GM18870 (cell line): Measurements from ENCODE around the gene PKMYT1.

Experiments
- ATAC-seq: cut with Tn5 transposase; IDR thresholded peaks from one replicate; pipeline ENCODE4 v1.9.1; 2021; ENCODE audit warnings: moderate library complexity; ENCODE audit not compliant: unreplicated experiment

PKMYT1 gene

DNA sequence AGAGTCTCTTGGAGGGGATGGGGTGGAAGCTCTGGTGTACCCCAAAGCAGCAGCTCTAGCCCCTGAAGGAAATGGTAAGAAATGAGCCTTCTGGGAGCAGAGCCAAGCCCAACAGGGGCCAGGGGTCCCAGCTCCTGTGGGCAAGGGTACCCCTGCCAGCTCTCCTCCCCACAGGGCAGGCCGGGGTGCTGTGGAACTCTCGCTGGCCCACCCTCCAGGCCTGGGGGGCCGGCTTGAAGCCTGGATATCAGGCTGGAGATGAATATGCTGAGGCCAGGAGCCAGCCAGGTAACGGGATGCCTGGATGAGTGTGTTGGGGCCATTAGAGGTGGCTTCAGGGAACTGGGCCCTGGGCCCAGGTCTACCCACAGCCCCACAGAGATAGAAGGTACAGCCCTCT, 20.3 kb upstream of the PKMYT1 start:
- ATAC-seq = no peak

DNA sequence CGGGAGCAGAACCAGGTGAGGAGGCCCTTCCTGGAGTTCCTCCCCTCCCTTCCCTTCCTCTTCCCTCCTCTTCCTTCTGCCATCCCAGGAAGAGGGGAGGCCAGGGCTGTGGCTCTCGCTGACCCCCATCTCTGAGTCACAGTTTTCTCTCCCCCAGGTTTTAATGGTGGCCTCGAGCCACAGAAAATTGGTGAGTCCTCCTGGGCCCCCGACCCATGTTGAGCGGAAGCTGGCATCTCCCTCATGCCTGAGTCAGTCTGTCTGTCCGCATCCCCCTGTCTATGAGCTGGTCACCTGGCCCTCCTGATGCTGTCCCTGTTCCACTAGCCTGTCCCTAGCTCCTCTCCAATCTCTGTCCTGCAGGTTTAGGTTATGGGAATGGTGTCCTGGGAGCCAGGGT, 19.7 kb upstream of the PKMYT1 start:
- ATAC-seq = no peak

DNA sequence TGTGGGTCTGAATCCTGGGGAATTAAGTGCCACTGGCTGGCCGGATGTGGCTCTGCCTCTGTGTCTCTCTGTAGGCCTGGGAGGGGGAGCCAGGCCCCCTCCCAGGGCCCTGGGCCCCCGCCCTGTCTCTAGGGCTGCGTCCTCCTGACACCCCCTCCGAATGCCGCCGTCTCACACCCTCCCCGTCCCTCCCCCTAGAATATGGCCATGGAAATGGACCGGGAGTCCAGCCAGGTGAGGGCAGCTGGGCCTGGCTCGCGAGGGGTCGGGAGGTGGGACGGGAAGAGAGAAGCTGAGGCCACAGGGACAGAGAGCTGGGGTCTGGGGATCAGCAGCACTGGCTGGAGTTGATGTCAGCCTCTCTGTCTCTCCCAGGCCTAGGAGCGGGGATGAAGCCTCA, 16.1 kb upstream of the PKMYT1 start:
- no peak for ATAC-seq

DNA sequence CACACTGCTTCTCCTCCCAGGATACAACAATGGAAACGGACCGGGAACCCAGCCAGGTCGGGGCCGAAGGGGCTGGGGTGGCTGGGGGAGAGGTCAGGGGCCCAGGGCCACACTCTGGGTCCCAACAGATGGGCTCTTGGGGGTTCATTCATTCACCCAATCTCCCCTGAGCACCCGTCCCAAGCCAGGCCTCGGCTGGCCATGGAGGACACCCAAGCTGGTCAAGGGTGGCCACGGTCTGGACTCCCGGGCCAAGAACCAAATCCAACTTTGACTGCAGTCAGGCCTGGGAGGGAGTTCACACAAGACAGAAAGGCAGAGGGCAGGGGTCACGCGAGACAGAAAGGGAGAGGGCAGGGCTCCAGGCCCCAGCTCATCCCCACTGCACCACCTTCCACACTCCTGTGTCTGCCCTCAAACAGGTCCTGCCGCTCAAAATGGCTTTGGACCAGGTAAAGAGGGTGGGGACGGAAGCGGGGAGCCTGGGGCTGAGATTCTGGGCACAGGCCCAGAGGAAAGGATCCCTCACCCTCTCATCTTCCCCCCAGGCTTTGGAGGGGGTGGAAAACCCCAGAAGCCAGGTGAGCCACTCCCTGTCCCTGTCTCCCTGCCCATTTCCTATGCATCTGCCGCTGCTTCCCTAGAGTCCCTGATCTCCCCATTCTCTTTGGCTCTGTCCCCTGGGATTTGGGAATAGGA, 12.3 kb upstream of the PKMYT1 start:
- no peak for ATAC-seq

DNA sequence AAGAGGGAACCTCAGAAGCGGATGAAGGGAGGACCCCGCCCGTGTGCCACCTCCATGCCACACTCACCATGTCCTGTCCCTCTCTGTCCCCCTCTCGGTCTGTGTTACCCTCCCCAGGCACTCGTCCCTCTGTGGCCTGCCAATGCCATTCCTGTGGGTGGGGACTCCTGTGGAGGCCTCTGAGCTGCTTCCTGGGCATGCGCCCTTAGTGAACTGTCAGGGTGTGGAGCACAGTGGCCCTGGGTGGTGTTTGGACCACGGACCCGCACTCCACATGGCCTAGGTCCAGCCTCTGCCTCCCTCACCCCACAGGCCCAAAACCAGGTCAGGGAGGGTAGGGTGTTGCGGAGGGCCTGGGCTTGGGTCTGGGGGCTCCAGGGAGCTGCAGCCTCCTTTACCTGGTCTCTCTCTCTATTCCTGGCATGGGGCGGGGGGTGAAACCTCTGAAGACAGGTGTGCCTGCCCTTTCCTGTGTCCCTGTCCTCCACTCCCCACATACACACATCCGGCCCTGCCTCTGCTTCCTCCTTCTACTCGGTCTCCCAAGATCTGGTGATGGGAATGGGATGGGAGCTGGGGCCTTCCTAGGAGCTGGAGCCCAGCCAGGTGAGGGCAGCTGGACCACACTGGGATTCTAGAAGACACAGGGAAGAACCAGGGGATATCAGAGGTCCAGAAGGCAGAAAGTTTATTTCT, 11.5 kb upstream of the PKMYT1 start:
- no peak for ATAC-seq

DNA sequence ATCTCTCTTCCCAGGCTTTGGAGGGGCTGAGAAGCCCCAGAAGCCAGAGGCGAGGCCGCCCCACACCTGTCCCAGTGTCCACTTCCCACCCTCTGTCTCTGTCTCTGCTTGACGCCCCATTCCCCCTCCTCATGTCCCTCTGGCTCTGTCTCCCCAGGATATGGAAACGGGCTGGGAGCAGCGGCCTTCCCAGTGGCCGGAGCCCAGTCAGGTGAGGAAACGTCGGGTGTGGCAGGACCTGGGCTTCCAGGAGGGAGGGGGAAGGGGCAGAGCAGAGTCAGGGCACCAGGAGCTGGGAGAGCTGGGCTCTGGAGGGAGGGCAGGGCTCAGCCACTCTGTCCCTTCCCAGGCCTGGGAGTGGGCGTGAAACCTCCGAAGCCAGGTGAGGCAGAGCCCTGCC, 10.6 kb upstream of the PKMYT1 start:
- ATAC-seq = no peak

DNA sequence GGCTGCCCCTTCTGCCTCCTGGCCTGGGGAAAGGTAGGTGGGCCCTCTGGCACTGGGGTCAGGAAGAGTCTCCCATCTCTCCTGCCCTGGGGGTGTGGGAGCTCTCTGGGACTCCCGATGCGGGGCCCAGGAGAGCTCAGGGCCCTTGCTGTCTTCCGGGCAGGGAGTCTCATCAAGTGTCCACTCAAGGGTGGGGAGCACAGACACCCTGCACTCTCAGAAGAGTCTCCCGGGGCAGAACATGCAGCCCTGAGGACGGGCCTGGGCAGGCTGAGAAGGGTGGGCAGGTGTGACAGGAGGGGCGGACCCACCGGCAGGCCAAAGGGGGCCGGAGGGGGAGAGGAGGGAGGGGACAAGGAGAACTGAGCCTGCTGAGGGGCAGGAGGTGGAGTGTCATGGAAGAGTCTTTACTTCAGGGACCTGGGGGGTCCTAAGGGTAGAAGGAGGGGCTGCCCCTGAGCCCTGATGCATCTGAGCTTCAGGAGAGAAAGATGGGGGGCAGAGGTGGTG, 8.4 kb upstream of the PKMYT1 start:
- no peak for ATAC-seq

DNA sequence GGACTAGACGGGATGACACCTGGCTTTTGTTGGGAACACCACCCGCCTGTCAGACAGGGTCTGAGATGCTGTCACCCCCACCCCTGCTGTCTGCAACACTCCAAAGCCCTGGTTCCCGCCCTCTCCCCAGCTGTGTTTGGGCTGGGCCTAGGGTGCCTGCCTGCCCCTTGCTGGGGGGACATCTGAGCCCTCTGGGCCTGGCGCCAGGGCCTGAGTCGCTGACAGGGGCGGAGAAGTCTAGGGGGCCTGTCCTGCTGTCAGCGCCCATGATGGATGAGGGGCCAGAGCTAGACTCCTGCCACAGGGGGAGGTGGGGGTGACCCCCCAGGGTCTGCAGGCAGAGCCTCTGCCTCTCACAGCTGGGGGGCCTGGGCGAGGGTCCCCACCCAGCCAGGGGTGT, 7.6 kb upstream of the PKMYT1 start:
- no peak for ATAC-seq

DNA sequence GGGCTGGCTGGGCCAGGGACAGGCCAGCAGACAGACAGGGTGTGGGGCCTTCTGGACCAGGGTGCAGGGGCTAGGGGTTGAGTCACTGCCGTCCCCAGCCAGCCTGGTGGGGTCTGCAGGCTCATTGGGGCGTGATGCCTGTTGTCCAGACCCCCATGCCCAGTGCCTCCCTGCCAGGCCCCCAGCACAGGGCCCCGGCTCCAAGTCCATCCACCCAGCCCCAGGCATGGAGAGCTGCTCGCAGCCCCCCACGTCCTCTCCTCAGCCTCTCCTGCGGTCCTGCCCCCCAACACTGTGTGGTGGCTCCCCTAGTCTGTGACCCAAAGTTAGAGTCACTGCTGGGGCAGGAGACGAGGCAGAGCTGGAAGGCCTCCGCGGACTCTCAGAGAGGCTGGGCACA, 7.0 kb upstream of the PKMYT1 start:
- no peak for ATAC-seq

DNA sequence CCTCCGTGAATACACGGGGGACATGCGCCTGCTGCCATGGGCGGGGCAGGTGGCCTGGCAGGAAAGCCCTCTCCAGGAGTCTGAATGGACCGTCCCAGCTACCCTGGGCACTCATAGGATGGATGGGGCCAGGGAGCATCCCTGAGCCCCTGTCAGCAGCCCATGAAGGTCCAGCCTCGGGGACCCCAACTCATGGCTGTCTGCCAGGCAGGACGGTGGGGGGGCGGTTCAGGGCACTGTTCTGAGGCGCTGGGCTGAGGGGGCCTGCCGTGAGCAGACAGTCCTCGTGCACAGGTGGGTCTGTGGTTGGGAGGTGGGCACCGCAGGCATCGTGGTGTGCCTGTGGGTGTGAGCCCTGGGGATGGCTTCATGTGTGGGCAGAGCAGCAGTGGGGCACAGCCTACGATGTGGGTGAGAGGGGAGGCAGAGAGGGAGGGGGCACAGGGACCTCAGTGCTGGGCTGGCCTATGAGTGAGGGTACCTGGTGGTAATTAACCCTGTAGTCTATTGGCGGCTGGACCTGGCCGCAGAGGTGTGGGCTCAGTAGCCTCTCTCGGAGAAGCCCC, 6.5 kb upstream of the PKMYT1 start:
- no peak for ATAC-seq

DNA sequence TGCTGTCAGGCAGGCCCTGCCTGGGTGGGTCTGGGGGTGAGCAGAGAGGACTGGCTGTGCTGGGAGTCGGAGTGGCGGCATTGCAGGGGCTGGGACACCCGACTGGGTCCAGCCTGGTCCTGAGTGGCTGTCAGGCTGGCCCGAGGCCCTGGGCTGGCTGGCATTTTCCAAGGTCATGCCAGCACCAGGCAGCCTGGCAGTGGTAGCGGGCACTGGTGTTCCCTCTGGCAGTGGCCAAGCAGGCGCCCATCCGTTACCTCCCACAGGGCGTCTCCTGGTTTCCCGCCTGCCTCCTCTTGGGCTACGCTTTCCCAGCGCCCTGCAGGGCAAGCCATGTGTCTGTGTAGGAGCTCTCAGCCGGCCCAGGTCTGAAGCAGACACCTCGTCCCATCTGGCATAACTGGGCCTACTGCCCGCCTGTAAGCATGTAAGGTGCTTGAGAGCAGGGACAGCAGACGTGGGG, 5.7 kb upstream of the PKMYT1 start:
- ATAC-seq = no peak

DNA sequence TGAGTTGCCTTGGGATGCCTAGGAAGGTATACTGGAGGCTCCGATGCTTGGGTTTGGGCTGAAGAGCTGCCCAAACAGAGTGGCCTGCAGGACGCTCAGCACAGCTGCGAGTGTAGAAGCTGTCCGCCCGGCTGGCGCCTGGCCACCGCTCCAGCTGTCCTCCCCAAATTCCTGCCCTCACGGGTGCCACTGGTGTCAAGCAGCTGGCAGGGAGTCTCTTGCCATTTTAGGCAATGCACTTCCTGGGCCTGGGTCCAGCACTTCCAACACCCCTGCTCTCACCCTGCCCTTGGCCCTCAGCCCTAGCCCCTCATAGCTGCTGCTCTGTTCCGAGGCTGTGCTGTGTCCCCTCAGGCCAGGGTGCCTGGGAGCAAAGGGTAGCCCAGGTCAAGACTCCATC, 5.2 kb upstream of the PKMYT1 start:
- ATAC-seq = no peak

DNA sequence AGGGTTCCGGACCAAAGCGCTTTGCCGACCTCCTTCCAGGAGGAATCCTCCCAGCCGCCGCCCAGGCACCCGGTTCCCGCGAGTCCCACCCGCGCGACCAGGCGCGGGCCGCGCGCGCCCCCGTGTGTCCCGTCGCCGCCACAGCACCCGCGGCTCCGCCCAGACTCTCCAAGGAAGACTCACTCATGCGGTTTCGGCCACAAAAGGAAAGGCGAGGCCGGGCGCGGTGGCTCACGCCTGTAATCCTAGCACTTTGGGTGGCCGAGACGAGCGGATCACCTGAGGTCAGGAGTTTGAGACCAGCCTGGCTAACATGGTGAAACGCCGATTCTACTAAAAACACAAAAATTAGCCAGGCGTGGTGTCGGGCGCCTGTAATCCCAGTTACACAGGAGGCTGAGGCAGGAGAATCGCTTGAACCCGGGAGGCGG, 3.5 kb upstream of the PKMYT1 start:
- no peak for ATAC-seq

DNA sequence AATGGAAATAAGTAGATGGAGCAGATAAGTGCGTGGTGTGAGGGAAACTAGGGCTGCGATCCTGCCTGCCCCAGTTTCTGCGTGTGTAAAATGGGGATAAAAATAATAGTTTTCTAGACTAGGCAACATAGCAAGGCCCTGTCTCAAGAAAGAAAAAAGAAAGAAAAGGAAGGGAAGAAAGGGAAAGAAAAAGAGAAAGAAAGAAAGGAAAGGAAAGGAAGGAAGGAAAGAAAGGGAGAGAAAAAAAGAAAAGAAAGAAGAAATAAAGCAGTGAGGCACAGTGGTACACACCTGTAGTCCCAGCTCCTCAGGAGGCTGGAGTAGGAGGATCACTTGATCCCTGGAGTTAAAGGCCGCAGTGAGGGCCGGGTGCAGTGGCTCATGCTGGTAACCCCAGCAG, 2.2 kb upstream of the PKMYT1 start:
- ATAC-seq = no peak

DNA sequence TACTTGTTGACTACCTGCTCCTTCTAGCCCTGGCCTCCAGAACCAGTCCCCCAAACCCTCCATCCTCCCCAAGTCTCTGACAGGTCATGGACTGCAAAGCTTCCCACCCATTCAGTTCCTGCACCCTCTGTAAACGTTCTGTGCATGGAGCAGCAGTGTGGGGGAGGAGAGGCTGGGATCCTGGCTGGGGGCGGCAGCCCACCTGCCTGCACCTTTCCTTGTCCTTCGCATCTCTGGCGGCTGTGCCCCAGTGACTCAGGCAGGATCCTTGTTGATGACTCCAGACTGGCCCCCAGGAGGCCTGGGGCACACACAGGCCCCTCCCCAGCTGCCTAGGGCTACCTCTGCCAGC, 1.6 kb upstream of the PKMYT1 start:
- no peak for ATAC-seq

DNA sequence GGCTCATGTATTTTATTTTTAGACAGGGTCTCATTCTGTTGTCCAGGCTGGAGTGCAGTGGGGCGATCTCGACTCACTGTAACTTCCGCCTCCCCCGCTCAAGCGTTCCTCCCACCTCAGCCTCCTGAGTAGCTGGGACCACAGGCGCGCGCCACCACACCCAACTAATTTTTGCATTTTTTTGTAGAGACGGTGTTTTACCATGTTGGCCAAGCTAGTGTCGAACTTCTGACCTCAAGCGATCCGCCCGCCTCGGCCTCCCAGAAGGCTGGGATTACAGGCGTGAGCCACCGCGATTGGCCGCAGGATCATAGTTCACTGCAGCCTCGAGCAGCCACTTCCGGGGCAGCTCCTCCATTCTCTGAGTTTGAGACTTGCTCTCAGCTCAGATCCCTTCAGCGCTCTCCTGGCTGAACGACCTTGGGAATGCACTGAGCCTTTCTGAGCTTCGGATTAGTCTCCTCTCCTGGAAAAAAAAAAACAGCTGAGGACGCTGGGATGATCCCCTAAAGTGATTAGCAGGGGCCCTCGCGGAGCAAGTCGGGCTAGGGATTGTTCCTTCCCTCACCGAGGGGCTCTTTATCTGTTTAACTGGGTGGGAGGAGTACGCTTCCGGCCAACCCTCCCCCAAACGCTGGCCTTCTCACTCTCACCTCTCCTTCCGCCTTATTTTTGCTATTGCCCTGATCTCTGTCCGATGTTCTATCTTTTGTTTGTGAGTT, 1.1 kb upstream of the PKMYT1 start:
- no peak for ATAC-seq

DNA sequence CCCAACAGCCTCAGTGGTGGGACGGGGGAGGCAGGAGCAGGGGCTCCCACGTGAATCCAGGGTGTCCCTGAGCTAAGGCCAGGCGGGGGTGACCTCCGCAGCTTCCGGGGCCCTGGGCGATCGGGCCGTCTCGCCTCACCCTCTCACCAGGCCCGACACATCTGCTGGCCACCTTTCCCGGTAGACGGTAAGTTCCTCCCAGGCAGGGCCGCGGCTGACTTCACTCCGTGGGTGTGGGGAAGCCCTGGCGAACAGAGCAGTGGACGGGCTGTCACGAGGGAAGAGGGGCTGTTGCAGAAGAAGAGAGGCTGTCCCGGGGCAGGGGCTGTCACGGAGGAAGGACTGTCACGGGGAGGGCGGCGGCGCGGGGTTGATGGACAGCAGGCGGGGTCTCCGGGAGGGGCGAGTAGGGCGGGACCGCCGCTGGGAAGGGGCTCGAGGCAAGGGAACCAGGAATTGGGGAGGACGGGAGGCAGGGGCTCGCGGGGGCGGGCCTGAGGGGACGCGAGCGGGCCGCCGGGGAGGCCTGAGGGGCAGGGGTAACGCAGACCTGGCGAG, 498 bp downstream of the PKMYT1 start:
- ATAC-seq = no peak

DNA sequence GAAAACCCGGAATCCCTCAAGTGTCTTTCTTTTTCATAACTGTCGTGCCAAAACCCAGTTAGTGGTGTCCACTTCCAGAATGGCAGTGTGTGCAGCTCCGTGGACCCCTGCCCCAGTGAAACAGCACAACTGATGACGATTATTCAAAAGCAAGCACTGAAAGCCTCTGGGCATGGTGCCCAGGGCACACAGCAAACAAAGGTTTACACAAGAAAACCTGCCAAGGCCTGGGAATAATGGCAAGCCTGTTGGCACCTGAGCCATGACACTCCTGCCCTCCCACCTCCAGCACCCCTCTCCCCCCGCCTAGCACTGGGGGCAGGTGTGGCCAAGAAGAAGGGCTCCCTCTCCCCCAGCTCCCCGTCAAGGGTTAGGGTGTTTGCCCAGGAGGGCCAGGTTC, 2.8 kb downstream of the PKMYT1 start:
- no peak for ATAC-seq

DNA sequence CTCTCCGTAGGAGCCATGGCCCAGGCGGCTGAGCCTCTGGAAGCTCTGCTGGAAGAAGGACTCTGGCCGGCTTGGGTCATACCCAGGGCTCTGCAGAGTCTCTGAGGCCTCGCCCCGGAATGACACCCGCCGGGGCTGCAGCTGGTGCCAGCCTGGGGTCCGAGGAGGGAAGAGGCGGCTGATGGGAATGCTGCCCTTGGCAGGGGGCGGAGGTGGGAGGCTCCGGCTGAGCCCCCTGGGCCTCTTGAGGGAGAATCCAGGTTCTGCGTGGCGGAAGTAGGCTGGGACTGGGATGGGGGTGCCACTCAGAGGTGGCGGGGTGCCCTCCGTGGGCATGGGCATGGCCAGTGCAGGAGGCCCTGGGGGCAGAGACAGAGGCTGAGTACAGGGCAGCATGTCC, 3.6 kb downstream of the PKMYT1 start:
- no peak for ATAC-seq

DNA sequence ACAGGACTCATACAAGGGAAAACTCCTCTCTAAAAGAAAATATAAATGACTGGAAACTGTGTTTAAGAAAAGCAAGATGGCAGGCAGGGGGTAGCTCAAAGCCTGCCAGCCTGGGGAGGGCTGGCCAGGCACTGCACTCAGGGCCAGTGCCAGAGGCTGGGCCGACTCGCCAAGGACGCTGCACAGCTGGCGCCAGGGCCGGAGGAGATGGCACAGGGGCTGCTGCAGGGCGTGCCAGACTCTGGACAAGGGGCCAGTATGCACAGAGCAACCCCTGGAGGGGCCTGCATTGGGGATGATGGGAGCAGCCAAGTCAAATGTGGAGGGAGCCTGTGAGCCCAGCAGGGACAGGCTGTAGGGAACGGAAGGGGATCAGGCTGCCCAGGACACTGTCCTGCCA, 4.0 kb downstream of the PKMYT1 start:
- ATAC-seq = no peak

DNA sequence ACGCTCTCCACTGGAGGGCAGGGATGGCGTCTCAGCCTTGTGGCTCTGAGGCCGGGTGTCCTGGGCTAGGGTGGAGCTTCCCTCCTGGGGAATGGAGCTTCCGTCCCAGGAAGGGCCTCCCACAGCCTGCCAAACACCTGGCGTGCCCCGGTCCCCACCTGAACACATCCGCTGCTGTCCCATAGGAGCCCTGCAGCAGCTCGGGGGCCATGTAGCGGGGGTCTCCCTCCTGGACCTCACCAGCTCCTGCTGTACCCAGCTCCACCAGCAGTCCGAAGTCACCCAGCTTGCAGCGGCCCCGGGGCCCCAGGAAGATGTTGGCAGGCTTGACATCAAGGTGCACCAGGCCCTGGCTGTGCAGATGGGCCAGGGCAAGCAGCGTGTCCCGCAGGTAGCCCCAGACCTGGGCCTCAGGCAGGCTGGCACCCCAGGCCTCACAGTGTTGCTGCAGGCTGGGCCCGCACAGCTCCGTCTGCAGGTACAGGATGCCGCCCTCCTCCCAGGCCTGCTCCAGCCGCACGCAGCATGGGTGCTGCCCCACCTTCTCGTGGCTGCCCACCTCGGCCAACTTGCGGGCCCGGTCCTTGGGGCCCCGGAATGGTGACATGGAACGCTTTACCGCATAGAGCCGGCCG, 5.0 kb downstream of the PKMYT1 start:
- ATAC-seq = no peak
